C4-2B (cell line): ENCODE data around the gene TMEM87B.

Experiments
- H3K27ac ChIP-seq: fragments of 450-650 bp; 2 replicates; pipeline ENCODE4 v1.5.1; 2017
- CTCF ChIP-seq: fragments of 450-650 bp; conservative IDR thresholded peaks from 2 replicates; pipeline ENCODE4 v1.5.1; 2017; ENCODE audit warnings: mild to moderate bottlenecking
- ZFX ChIP-seq: fragments of 450-650 bp; IDR thresholded peaks from 2 replicates; pipeline ENCODE4 v1.6.1; 2017

TMEM87B gene

DNA sequence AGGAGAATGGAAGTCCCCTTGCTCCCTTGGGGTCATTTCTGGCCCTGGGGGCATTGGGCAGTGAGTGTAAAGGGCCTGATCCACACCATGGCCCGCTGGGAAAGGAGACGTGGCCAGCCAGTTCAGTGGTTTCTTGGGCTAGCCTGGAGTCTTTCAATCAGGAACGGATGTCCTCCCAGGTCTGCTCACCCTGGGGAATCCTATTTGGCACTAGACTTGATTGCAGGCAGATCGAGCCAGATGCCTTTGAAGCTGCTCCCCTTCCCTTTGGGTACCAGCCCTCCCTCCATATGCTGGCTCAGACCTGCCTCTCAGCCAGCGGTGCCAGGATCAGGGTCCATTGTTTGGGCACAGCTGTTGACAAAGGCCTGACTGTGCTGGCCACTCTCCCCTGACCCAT is 94.1 kb downstream of the TMEM87B start:
- H3K27ac ChIP-seq, result no peak overlapping the region
- no peak for TF ChIP-seq ZFX
- TF ChIP-seq CTCF, result no peak

DNA sequence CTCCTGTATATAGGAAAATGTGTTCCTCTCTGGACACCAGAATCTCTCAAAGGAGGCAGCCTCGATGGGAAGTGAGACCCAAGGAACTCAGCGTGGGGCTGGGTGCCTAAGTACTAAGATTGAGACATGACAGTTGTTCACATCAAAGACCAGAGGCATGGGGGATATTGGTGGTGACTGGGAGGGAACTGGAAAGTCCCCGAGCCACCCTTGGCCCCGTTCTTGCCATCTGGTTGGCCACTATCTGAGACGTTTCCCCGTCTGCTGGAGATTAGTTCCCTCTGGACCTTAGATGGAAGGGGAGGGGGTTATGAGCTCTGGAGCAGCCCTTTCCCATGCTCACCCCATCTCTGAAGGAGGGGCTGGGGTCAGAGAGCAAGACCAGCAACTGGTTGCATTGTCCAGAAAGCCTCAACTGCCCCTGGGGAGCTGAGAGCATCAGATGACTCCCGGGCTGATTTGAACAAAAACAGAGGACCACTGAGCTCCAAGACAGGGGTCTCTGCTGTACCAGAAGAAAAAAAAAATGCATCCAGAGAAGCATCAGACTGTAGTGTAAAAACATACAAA is 94.9 kb downstream of the TMEM87B start:
- TF ChIP-seq CTCF, result no peak
- no peak for TF ChIP-seq ZFX
- no peak overlapping the region for H3K27ac ChIP-seq

GRCh38 chr2:112150447-112150846 is 95.4 kb downstream of the TMEM87B start:
- no peak overlapping the region for H3K27ac ChIP-seq
- TF ChIP-seq ZFX (no peak), CTCF (no peak)

- no peak for TF ChIP-seq ZFX
- TF ChIP-seq CTCF, result no peak
- H3K27ac ChIP-seq, result no peak overlapping the region
These were observed 95.8 kb downstream of the TMEM87B start for GRCh38 chr2:112150851-112151250.

DNA sequence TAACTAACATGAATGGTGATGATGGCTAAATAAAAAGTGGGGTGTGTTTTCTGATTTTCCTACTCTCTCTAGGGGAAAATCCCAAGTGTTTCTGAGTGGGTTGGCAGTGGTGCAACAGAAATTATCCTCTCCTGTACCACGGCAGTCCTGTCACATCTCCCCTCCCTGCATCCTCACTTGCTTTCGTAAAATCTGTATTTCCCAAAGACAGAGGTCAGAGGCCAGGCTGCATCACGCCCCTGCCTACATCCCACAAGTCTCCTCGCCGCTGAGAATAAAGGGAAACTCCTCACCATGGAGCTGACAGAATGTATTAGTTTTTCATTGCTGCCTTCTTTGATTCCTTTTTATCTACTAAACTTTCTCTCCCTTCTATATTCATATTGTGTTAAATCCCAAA is 96.2 kb downstream of the TMEM87B start:
- H3K27ac ChIP-seq, result no peak overlapping the region
- TF ChIP-seq ZFX (no peak), CTCF (no peak)

DNA sequence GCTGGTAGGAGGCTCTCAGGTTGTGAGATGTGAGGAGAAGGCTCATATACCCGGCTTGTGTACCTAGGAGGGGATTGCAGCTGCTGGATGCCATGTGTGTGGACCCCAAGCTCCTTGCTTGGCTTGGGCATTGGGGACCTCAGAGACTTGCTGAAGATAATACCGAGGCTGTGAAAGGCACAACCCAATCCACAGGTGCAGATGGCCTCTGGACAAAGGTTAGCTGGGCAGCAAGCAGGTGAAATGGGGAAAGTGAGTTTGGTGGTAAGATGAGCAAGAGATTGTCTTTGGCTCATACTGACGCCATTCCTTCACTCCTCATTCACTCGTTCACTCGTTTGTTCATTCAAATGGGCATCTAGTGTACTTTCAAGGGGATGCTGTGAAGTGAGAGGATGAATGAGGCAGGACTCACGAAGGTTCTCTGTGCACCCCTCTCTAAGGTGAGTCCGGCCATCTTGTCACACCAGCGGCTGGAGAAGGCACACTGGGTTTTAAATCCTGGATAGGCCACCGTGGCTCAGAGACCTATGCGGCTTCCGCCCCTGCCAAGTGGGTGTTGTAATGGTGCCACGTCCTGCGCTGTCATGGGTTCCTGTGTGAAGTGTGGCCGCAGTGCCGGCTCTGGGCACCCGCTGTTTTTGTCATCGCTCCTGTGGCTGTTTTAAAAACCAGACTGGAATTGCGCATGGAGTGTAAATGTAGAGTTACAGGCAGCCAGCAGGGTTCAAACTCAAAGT is 96.8 kb downstream of the TMEM87B start:
- TF ChIP-seq ZFX, result no peak
- no peak for TF ChIP-seq CTCF
- no peak overlapping the region for H3K27ac ChIP-seq

GRCh38 chr2:112152476-112153178 is 97.6 kb downstream of the TMEM87B start:
- H3K27ac ChIP-seq, result no peak overlapping the region
- TF ChIP-seq CTCF (no peak), ZFX (no peak)
